K562 (cell line): ENCODE data around the gene CTTNBP2.

Experiments used
- EP300 ChIP-seq: IDR thresholded peaks from 2 replicates; pipeline ENCODE4 v1.6.1; 2012; ENCODE audit warnings: low read length, improper control_type of control experiment
- HNRNPK ChIP-seq: fragments of 200-400 bp; formaldehyde crosslinking; IDR thresholded peaks from one replicate; pipeline ENCODE4 v1.6.1; 2018; ENCODE audit warnings: mild to moderate bottlenecking, low read depth, low read length; ENCODE audit not compliant: poor library complexity, severe bottlenecking
- PCBP2 ChIP-seq: fragments of 200-400 bp; formaldehyde crosslinking; IDR thresholded peaks from 2 replicates; pipeline ENCODE4 v1.6.1; 2018; ENCODE audit warnings: low read length, low read depth, mild to moderate bottlenecking, moderate library complexity; ENCODE audit not compliant: poor library complexity, severe bottlenecking
- POLR2AphosphoS5 ChIP-seq: IDR thresholded peaks from 2 replicates; pipeline ENCODE4 v1.6.1; 2011; ENCODE audit warnings: mild to moderate bottlenecking, low read depth, low read length, moderate library complexity; ENCODE audit not compliant: control insufficient read depth, insufficient read depth
- SIN3A ChIP-seq, 2 experiments: fragments of 150-350 bp in 1 of 2; IDR thresholded peaks; 2 replicates each; pipeline ENCODE4 v1.6.1; 2011 to 2016; ENCODE audit warnings: borderline replicate concordance in 2 of 2, low read depth in 2 of 2, low read length in 2 of 2, mild to moderate bottlenecking in 2 of 2, moderate library complexity in 2 of 2; ENCODE audit not compliant: control insufficient read depth in 1 of 2
- SRF ChIP-seq, 2 experiments: fragments of 250-450, 450-650 bp in 1 of 2; sonication (Bioruptor Pico) in 1 of 2; sonication (generic) in 1 of 2; formaldehyde crosslinking; IDR thresholded peaks; 2 replicates each; pipeline versions ENCODE4 v1.5.0 to v1.5.1; 2020 to 2022; ENCODE audit warnings: mild to moderate bottlenecking in 1 of 2, missing genetic modification reagents in 1 of 2
- U2AF2 ChIP-seq: fragments of 200-400 bp; formaldehyde crosslinking; optimal IDR thresholded peaks from 2 replicates; pipeline ENCODE3; 2017; ENCODE audit warnings: low read depth, mild to moderate bottlenecking, low read length
- TF ChIP-seq, protein P1 (sequence below): sonication (generic); formaldehyde crosslinking; IDR thresholded peaks from 2 replicates; pipeline ENCODE4 v1.5.0; 2020; ENCODE audit warnings: missing genetic modification reagents
- TF ChIP-seq, protein P2 (sequence below), 2 experiments: fragments of 450-650 bp in 1 of 2; sonication (generic) in 1 of 2; formaldehyde crosslinking; conservative IDR thresholded peaks; 2 replicates each; pipeline versions ENCODE4 v1.4.0 to v1.8.1; 2020 to 2022; ENCODE audit warnings: mild to moderate bottlenecking in 1 of 2, missing genetic modification reagents in 1 of 2
- TF ChIP-seq, protein P3 (sequence below), 3 experiments: IDR thresholded peaks in 2 of 3; conservative IDR thresholded peaks in 1 of 3; 2 replicates each; pipeline ENCODE4 v1.5.1; 2011 to 2012; ENCODE audit warnings: low read length in 3 of 3, mild to moderate bottlenecking in 3 of 3, control low read depth in 2 of 3, improper control_type of control experiment in 1 of 3, inconsistent platforms in 1 of 3, low read depth in 1 of 3, mixed read lengths in 1 of 3, moderate library complexity in 1 of 3; ENCODE audit not compliant: insufficient read depth in 2 of 3
- TF ChIP-seq, protein P4 (sequence below): fragments of 150-350 bp; IDR thresholded peaks from 2 replicates; pipeline ENCODE4 v1.6.1; 2014; ENCODE audit warnings: low read depth, mild to moderate bottlenecking, low read length, borderline replicate concordance
- TF ChIP-seq, protein P5 (sequence below): fragments of 450-650 bp; IDR thresholded peaks from 2 replicates; pipeline ENCODE4 v1.6.1; 2016; ENCODE audit warnings: borderline replicate concordance

DNA sequence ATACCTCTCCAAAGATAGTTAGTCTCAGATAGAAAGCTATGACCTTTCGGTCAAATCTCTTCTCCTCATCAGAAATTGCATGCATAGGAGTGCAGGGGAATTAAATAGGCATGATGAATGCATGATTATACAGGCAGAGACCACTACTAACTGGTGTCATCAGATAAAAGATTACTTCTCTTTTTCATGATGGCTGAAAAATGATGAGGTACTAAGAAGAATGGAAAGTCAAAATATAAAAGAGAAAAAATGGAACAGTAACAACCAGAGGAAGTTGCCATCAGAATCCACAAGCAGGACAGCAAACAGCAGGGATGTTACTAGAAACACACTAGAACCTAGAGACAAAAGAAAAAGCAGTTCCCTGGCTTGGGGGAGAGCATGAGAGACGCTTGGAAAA lies 31.6 kb downstream of the CTTNBP2 start:
- TF ChIP-seq PCBP2 (no peak), SIN3A (IDR thresholded peaks at IDR 0.05; ENCODE audit: borderline replicate concordance in 2 of 2, control insufficient read depth in 1 of 2, low read depth in 2 of 2, low read length in 2 of 2) (no peak), HNRNPK (no peak), U2AF2 (no peak), EP300 (no peak), SRF (CRISPR knock-in tag; IDR thresholded peaks at IDR 0.05) (no peak), POLR2AphosphoS5 (no peak)
- TF ChIP-seq, protein P1, sequence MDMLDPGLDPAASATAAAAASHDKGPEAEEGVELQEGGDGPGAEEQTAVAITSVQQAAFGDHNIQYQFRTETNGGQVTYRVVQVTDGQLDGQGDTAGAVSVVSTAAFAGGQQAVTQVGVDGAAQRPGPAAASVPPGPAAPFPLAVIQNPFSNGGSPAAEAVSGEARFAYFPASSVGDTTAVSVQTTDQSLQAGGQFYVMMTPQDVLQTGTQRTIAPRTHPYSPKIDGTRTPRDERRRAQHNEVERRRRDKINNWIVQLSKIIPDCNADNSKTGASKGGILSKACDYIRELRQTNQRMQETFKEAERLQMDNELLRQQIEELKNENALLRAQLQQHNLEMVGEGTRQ (CRISPR knock-in tag) = no peak
- TF ChIP-seq, protein P2, sequence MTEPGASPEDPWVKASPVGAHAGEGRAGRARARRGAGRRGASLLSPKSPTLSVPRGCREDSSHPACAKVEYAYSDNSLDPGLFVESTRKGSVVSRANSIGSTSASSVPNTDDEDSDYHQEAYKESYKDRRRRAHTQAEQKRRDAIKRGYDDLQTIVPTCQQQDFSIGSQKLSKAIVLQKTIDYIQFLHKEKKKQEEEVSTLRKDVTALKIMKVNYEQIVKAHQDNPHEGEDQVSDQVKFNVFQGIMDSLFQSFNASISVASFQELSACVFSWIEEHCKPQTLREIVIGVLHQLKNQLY (CRISPR knock-in tag; conservative IDR thresholded peaks at IDR 0.05) = no peak
- TF ChIP-seq, protein P3, sequence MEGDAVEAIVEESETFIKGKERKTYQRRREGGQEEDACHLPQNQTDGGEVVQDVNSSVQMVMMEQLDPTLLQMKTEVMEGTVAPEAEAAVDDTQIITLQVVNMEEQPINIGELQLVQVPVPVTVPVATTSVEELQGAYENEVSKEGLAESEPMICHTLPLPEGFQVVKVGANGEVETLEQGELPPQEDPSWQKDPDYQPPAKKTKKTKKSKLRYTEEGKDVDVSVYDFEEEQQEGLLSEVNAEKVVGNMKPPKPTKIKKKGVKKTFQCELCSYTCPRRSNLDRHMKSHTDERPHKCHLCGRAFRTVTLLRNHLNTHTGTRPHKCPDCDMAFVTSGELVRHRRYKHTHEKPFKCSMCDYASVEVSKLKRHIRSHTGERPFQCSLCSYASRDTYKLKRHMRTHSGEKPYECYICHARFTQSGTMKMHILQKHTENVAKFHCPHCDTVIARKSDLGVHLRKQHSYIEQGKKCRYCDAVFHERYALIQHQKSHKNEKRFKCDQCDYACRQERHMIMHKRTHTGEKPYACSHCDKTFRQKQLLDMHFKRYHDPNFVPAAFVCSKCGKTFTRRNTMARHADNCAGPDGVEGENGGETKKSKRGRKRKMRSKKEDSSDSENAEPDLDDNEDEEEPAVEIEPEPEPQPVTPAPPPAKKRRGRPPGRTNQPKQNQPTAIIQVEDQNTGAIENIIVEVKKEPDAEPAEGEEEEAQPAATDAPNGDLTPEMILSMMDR (IDR thresholded peaks at IDR 0.05 in 2 of 3, conservative IDR thresholded peaks at IDR 0.05 in 1 of 3; ENCODE audit: insufficient read depth in 2 of 3, low read depth in 1 of 3, low read length in 3 of 3) = no peak
- TF ChIP-seq, protein P4, sequence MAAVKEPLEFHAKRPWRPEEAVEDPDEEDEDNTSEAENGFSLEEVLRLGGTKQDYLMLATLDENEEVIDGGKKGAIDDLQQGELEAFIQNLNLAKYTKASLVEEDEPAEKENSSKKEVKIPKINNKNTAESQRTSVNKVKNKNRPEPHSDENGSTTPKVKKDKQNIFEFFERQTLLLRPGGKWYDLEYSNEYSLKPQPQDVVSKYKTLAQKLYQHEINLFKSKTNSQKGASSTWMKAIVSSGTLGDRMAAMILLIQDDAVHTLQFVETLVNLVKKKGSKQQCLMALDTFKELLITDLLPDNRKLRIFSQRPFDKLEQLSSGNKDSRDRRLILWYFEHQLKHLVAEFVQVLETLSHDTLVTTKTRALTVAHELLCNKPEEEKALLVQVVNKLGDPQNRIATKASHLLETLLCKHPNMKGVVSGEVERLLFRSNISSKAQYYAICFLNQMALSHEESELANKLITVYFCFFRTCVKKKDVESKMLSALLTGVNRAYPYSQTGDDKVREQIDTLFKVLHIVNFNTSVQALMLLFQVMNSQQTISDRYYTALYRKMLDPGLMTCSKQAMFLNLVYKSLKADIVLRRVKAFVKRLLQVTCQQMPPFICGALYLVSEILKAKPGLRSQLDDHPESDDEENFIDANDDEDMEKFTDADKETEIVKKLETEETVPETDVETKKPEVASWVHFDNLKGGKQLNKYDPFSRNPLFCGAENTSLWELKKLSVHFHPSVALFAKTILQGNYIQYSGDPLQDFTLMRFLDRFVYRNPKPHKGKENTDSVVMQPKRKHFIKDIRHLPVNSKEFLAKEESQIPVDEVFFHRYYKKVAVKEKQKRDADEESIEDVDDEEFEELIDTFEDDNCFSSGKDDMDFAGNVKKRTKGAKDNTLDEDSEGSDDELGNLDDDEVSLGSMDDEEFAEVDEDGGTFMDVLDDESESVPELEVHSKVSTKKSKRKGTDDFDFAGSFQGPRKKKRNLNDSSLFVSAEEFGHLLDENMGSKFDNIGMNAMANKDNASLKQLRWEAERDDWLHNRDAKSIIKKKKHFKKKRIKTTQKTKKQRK = no peak
- TF ChIP-seq, protein P5, sequence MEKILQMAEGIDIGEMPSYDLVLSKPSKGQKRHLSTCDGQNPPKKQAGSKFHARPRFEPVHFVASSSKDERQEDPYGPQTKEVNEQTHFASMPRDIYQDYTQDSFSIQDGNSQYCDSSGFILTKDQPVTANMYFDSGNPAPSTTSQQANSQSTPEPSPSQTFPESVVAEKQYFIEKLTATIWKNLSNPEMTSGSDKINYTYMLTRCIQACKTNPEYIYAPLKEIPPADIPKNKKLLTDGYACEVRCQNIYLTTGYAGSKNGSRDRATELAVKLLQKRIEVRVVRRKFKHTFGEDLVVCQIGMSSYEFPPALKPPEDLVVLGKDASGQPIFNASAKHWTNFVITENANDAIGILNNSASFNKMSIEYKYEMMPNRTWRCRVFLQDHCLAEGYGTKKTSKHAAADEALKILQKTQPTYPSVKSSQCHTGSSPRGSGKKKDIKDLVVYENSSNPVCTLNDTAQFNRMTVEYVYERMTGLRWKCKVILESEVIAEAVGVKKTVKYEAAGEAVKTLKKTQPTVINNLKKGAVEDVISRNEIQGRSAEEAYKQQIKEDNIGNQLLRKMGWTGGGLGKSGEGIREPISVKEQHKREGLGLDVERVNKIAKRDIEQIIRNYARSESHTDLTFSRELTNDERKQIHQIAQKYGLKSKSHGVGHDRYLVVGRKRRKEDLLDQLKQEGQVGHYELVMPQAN = no peak
